HG03378 (cell line): ENCODE data around the gene MAN2C1.
"Not testable (repeated sequence)": the region's sequence is repeated elsewhere in the genome, so short reads cannot be mapped to it uniquely, and the experiment has no call there.

Experiments used
- ATAC-seq: cut with Tn5 transposase; IDR thresholded peaks from one replicate; pipeline ENCODE4 v1.9.1; 2021; ENCODE audit warnings: mild to moderate bottlenecking, moderate library complexity; ENCODE audit not compliant: unreplicated experiment

The MAN2C1 gene

GRCh38 chr15:75313116-75313845 is 55.1 kb downstream of the MAN2C1 start:
- ATAC-seq = no peak

- ATAC-seq = not testable (repeated sequence)
Observed at GRCh38 chr15:75312548-75312947, 55.9 kb downstream of the MAN2C1 start.

- no peak for ATAC-seq
Observed at GRCh38 chr15:75309711-75310110, 58.7 kb downstream of the MAN2C1 start.

- ATAC-seq = no peak
Observed at GRCh38 chr15:75307778-75308390, 60.5 kb downstream of the MAN2C1 start.

- ATAC-seq = no peak
Observed at GRCh38 chr15:75306188-75306587, 62.2 kb downstream of the MAN2C1 start.
